Non-pigmented ciliary epithelial cell (primary cell): ENCODE measurements around the gene GRIA2.
"Not testable (repeated sequence)": the region's sequence is repeated elsewhere in the genome, so short reads cannot be mapped to it uniquely, and the experiment has no call there.

Source experiments
- DNase-seq: peaks from one replicate; pipeline ENCODE4 v3.0.0-alpha.2; 2010; ENCODE audit warnings: low read depth

Gene GRIA2

GRCh38 chr4:157220371-157220881 lies at the start of gene GRIA2:
TSS of gene GRIA2 (plus strand) at chr4:157220728. CDS start at chr4:157221043, 315 bp downstream.
- DNase-seq, result no peak

- DNase-seq, result peak; percentile 8
Measured at GRCh38 chr4:157172011-157172410, 48.5 kb upstream of the GRIA2 start.

GRCh38 chr4:157180268-157180667 lies 40.3 kb upstream of the GRIA2 start:
- not testable (repeated sequence) for DNase-seq

- DNase-seq, result no peak
Measured at GRCh38 chr4:157184300-157184699, 36.2 kb upstream of the GRIA2 start.

- no peak for DNase-seq
Measured at GRCh38 chr4:157185363-157185762, 35.2 kb upstream of the GRIA2 start.

- DNase-seq, result no peak
Measured at GRCh38 chr4:157195374-157195773, 25.2 kb upstream of the GRIA2 start.

GRCh38 chr4:157196046-157196445 lies 24.5 kb upstream of the GRIA2 start:
- DNase-seq, result no peak

GRCh38 chr4:157204634-157205244 lies 15.8 kb upstream of the GRIA2 start:
- no peak for DNase-seq

- no peak for DNase-seq
Measured at GRCh38 chr4:157217708-157218107, 2.8 kb upstream of the GRIA2 start.

GRCh38 chr4:157219711-157220370 lies 687 bp upstream of the GRIA2 start:
- DNase-seq, result no peak

GRCh38 chr4:157221426-157221894 lies 932 bp downstream of the GRIA2 start:
- no peak for DNase-seq

GRCh38 chr4:157221895-157222770 lies 1.6 kb downstream of the GRIA2 start:
- no peak for DNase-seq

GRCh38 chr4:157222771-157223160 lies 2.2 kb downstream of the GRIA2 start:
- no peak for DNase-seq

GRCh38 chr4:157223456-157223855 lies 2.9 kb downstream of the GRIA2 start:
- DNase-seq, result no peak

GRCh38 chr4:157225096-157225495 lies 4.6 kb downstream of the GRIA2 start:
- no peak for DNase-seq

- no peak for DNase-seq
Measured at GRCh38 chr4:157226035-157226434, 5.5 kb downstream of the GRIA2 start.

- DNase-seq, result no peak
Measured at GRCh38 chr4:157226601-157227000, 6.1 kb downstream of the GRIA2 start.

GRCh38 chr4:157231525-157231924 lies 11.0 kb downstream of the GRIA2 start:
- no peak for DNase-seq

- no peak for DNase-seq
Measured at GRCh38 chr4:157242871-157243270, 22.3 kb downstream of the GRIA2 start.

GRCh38 chr4:157244348-157244747 lies 23.8 kb downstream of the GRIA2 start:
- no peak for DNase-seq

GRCh38 chr4:157245351-157245750 lies 24.8 kb downstream of the GRIA2 start:
- no peak for DNase-seq

- DNase-seq, result no peak
Measured at GRCh38 chr4:157246964-157247363, 26.4 kb downstream of the GRIA2 start.

- DNase-seq, result not testable (repeated sequence)
Measured at GRCh38 chr4:157258165-157258564, 37.6 kb downstream of the GRIA2 start.
